ENCODE data around the gene ATP6V0C.
A peak's percentile ranks its signal among the peaks of the same experiment; 100 is the strongest.
"Not testable (repeated sequence)": the region's sequence is repeated elsewhere in the genome, so short reads cannot be mapped to it uniquely, and the experiment has no call there.

ATP6V0C gene

DNA sequence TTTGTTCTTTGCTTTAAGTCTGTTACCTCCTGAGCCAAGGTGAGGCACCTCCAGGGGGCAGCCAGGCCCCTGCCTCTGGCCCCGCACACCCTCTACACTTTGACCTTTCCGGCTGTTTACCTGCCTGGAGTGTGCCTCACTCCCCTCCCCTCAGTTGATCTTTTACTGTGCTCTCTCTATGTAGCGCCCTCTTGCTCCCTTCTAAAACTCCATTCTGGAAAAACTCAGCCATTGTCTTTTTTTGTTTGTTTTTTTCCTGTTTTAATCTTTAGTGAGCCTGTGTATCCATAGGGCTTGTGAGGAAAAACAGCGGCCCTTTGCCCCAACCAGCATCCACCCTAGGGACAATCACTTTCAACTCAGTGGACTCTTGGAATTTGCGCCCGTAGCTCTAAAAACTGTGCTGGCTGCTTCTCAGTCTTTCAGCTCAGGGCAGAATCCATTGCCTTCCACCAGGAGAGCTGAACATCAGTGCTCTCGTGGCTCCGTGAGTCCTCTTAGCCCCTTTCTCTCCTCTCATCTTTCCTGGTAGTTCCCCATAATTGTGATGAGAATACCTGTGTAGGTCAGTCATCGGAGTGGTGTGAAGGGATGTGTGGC lies 10.7 kb downstream of the ATP6V0C start:
- no peak for DNase-seq
- Mint-ChIP-seq H3K27me3 (no peaks in the 10 kb centered on the region), H3K4me3 (no peak overlapping the region), H3K9me3 (no peaks in the 10 kb centered on the region), H3K27ac (peak overlapping the region in 1 of 2 donors; percentile 79), H3K4me1 (peaks cover 38% of the 10 kb centered on the region)
- no peak for ATAC-seq

DNA sequence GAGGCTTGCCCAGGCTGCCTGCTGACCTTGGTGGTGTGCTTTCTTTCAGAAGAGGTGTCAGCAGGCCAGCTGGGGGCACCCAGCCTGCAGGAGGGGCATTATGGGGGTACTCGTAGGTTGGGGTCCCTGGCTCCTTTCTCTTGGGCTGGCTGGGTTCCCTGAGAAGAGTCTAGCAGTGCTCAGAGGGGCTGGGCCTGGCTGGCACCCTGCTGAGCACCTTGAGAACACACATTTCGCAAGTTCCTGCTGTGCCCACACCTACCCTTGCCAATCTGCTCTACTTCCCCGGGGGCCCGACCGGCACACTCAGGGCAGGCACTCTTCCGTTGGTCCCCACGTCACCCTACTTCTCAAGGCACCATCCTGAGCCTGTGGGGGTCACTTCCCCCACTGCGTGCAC lies 12.4 kb downstream of the ATP6V0C start:
- H3K4me1 Mint-ChIP-seq = peaks cover 39% of the 10 kb centered on the region
- H3K9me3 Mint-ChIP-seq = no peaks in the 10 kb centered on the region
- DNase-seq (no peak), ATAC-seq (no peak)
- H3K4me3 Mint-ChIP-seq = no peak overlapping the region
- peak overlapping the region in 1 of 2 donors; percentile 59 for H3K27ac Mint-ChIP-seq
- H3K27me3 Mint-ChIP-seq = no peaks in the 10 kb centered on the region

- H3K27me3 Mint-ChIP-seq = no peaks in the 10 kb centered on the region
- DNase-seq = no peak
- no peak overlapping the region for H3K27ac Mint-ChIP-seq
- ATAC-seq = no peak
- H3K4me3 Mint-ChIP-seq = no peak overlapping the region
- H3K4me1 Mint-ChIP-seq = peaks cover 41% of the 10 kb centered on the region
- H3K9me3 Mint-ChIP-seq = no peaks in the 10 kb centered on the region
These were observed 13.5 kb downstream of the ATP6V0C start for GRCh38 chr16:2527071-2527783.

DNA sequence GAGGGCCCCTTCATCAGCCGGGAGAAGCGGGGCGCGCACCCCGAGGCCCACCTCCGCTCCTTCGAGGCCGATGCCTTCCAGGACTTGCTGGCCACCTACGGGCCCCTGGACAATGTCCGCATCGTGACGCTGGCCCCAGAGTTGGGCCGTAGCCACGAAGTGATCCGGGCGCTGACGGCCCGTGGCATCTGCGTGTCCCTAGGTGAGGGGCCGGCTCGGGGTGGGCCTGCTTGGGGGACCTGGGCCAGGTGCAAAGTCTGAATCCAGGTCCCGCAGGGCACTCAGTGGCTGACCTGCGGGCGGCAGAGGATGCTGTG lies 14.0 kb downstream of the ATP6V0C start:
- H3K4me3 Mint-ChIP-seq = no peak overlapping the region
- H3K27ac Mint-ChIP-seq = no peak overlapping the region
- ATAC-seq (no peak), DNase-seq (no peak)
- H3K4me1 Mint-ChIP-seq = peaks cover 46% of the 10 kb centered on the region
- H3K27me3 Mint-ChIP-seq = no peaks in the 10 kb centered on the region
- H3K9me3 Mint-ChIP-seq = no peaks in the 10 kb centered on the region

GRCh38 chr16:2528161-2529060 lies 14.7 kb downstream of the ATP6V0C start:
- Mint-ChIP-seq H3K4me3 (no peak overlapping the region), H3K9me3 (no peaks in the 10 kb centered on the region), H3K4me1 (peaks cover 48% of the 10 kb centered on the region), H3K27me3 (no peaks in the 10 kb centered on the region), H3K27ac (no peak overlapping the region)
- DNase-seq (no peak), ATAC-seq (no peak)

GRCh38 chr16:2529061-2529931 lies 15.5 kb downstream of the ATP6V0C start:
- ATAC-seq (no peak), DNase-seq (no peak)
- H3K27ac Mint-ChIP-seq = no peak overlapping the region
- H3K4me1 Mint-ChIP-seq = peaks cover 40% of the 10 kb centered on the region
- H3K27me3 Mint-ChIP-seq = no peaks in the 10 kb centered on the region
- no peak overlapping the region for H3K4me3 Mint-ChIP-seq
- no peaks in the 10 kb centered on the region for H3K9me3 Mint-ChIP-seq

DNA sequence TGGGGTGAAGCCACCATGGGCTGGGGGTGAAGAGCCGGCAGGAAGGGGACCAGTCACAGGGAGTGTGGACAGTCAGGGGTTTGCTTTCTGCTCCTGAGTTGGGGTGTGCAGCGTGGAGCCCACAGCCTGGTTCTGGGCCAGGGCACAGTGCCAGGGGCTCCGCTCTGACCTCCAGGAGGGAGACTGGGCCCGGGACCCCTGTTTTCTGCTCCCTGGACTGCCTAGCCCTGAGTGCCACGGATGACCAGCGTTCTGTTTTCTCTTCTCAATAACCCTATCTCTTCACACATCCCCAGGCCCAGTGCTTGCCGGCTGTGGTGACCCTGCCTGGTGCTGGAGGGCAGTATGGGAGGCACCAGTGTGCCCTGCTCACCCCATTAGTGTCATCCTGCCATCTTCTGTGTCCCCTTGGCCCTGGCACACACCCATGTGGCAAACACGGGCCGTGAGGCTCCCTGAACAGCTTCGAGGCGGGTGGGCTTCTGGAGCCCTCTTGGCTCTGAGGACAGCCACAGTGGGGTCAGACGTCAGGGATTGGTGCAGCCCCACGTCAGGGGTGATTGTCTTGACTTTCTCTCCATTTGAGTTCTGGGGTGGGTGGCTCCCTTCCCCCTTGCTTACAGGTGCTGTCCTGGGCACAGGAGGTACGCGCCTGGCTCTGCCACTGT lies 16.3 kb downstream of the ATP6V0C start:
- ATAC-seq = no peak
- no peak for DNase-seq
- H3K4me3 Mint-ChIP-seq = no peak overlapping the region
- H3K9me3 Mint-ChIP-seq = no peaks in the 10 kb centered on the region
- H3K27ac Mint-ChIP-seq = no peak overlapping the region
- peaks cover 36% of the 10 kb centered on the region for H3K4me1 Mint-ChIP-seq
- H3K27me3 Mint-ChIP-seq = no peaks in the 10 kb centered on the region

DNA sequence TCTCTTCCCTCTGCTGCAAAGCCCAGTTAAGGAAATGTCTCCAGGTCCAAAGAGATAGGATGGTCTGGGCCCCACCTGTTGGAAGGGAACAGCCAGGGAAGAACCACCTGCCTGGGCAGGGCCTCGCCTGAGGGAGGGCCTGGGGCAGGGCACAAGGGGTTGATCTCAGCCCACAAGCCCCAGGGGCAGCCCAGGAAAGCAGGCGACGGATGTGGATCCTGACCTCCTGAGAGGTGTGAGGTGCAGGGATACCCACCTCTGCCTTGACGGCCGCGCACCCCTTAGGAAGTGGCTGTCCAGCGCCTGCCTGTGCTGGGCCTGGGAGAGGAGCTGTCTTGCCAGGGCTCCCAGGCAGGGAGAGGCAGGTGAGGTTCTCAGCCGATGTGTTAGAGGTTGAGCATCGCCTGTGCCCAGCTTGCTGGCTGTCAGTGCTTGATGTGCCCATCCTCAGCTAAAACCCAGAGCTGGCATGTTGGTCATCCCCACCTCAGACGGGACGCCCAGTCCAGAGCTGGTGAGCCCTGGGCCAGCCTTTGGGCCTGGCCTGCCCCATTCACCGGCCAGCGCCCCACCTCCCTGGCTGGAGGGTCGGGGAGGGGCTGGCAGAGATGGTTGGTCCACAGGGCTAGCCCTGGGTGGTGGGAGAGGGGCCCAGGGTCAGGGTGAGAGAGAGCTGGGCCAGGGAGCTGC lies 17.0 kb downstream of the ATP6V0C start:
- Mint-ChIP-seq H3K4me3 (peak overlapping the region; percentile 91 to 95), H3K27me3 (no peaks in the 10 kb centered on the region), H3K27ac (peak overlapping the region in 1 of 2 donors; percentile 92), H3K4me1 (peaks cover 36% of the 10 kb centered on the region), H3K9me3 (no peaks in the 10 kb centered on the region)
- no peak for ATAC-seq
- no peak for DNase-seq

DNA sequence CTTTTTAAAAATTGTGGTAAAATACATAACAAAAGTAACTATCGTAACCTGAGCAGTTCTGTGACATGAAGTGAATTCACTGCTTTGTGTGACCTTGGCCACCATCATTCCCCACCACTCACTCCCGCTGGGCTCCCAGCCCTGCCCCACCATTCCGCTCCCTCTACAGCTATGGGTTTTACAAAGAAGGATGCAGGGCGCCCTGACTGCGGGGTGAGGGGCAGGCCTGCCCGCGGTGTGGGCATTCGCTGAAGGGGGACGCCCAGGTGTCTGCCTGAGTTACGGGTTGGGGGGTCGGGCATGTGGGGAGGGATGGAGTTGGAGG lies 17.6 kb downstream of the ATP6V0C start, which contains the start of gene CEMP1:
CEMP1 (minus strand) TSS at position 38 of the 325 bp plus-strand sequence. CDS start 335 bp downstream, outside the sequence.
- peaks cover 36% of the 10 kb centered on the region for H3K4me1 Mint-ChIP-seq
- peak within 1 kb of the TSS; percentile 91 to 95 for H3K4me3 Mint-ChIP-seq
- peak within 1 kb of the TSS; percentile 94 to 96 for H3K27ac Mint-ChIP-seq
- no peak for DNase-seq
- H3K9me3 Mint-ChIP-seq = no peaks in the 10 kb centered on the region
- H3K27me3 Mint-ChIP-seq = no peaks in the 10 kb centered on the region
- no peak for ATAC-seq

DNA sequence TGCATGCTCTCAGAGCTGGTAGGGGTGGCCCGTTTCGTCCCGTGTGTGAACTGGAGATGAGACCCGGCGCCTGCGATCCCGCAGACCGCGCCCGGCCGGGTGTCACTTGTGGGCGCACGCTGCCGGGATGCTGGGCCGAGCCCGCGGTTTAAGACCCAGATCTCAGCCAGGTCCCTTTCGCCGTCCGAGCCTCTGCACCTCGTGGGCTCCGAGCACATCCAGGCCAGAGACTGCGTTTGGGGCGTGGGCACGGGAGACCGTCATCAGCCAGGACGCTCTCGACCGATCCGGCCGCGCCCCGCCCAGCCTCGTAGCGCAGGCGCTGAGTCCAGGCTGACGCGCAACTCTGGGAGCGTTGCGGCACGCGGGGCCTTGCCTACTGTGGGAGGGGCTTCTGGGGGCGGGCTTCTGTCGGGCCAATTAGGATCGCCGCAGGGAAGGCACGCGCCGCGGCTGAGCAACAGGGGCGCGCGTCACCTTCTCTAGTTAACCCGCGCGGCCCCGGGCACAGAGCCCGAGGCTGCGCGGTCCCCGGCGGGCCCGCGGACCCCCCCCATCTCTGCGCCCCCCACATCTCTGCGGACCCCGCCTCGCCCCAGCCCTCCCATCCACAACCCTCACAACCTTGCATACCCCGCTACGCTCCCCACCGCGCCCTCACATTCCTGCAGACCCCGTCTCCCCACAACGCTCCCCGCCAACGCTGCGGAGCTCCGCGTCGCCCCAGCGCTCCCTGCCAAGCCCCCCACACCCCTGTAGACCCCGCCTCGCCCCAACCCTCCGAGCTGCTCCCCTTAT lies 18.1 kb downstream of the ATP6V0C start:
- DNase-seq (peak; percentile 95 to 98), ATAC-seq (peak; percentile 90)
- peaks cover 42% of the 10 kb centered on the region for H3K4me1 Mint-ChIP-seq
- peak overlapping the region; percentile 94 to 96 for H3K27ac Mint-ChIP-seq
- no peaks in the 10 kb centered on the region for H3K27me3 Mint-ChIP-seq
- no peaks in the 10 kb centered on the region for H3K9me3 Mint-ChIP-seq
- peak overlapping the region; percentile 91 to 95 for H3K4me3 Mint-ChIP-seq

- no peaks in the 10 kb centered on the region for H3K9me3 Mint-ChIP-seq
- H3K27ac Mint-ChIP-seq = peak overlapping the region; percentile 94 to 96
- H3K27me3 Mint-ChIP-seq = no peaks in the 10 kb centered on the region
- DNase-seq (peak; percentile 69 to 79), ATAC-seq (peak; percentile 47)
- H3K4me3 Mint-ChIP-seq = peak overlapping the region; percentile 91 to 95
- peaks cover 41% of the 10 kb centered on the region for H3K4me1 Mint-ChIP-seq
These were observed 18.9 kb downstream of the ATP6V0C start for GRCh38 chr16:2532494-2533141.

DNA sequence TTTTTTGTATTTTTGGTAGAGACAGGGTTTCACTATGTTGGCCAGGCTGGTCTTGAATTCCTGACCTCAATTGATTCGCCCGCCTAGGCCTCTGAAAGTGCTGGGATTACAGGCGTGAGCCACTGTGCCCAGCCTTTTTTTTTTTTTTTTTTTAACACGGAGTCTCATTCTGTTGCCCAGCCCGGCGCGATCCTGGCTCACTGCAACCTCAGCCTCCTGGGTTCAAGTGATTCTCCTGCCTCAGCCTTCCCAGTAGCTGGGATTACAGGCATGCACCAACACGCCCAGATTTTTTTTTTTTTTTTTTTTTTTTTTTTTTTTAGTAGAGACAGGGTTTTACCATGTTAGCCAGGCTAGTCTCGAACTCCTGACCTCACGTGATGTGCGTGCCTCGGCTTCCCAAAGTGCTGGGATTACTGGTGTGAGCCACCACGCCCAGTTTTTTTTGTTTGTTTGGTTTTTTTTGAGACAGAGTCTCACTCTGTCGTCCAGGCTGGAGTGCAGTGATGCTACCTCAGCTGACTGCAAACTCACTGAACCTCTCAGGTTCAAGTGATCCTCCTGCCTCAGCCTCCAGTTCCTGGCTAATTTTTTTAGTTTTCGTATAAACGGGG lies 19.5 kb downstream of the ATP6V0C start:
- not testable (repeated sequence) for ATAC-seq, H3K9me3 Mint-ChIP-seq, H3K27me3 Mint-ChIP-seq
- Mint-ChIP-seq H3K4me3 (peak overlapping the region; percentile 91 to 95), H3K27ac (peak overlapping the region; percentile 94 to 96), H3K4me1 (peaks cover 41% of the 10 kb centered on the region)
- DNase-seq = peak in 1 of 2 donors; percentile 15

- Mint-ChIP-seq H3K9me3 (no peaks in the 10 kb centered on the region), H3K4me1 (peaks cover 46% of the 10 kb centered on the region), H3K27ac (peak overlapping the region in 1 of 2 donors; percentile 88), H3K27me3 (no peaks in the 10 kb centered on the region), H3K4me3 (peak overlapping the region; percentile 43 to 57)
- DNase-seq = no peak
- ATAC-seq = no peak
These were observed 20.2 kb downstream of the ATP6V0C start for GRCh38 chr16:2533912-2534311.
